NT2/D1 (cell line): ENCODE data around the gene DOCK7.
A peak's percentile ranks its signal among the peaks of the same experiment; 100 is the strongest.

ENCODE experiments used
- DNase-seq: peaks from one replicate; pipeline ENCODE4 v3.0.0-alpha.2; 2011; ENCODE audit warnings: low read depth, low spot score
- H3K27me3 ChIP-seq: 2 replicates; pipeline ENCODE4 v1.6.0; 2011; ENCODE audit warnings: mild to moderate bottlenecking; ENCODE audit not compliant: insufficient read length, insufficient read depth
- H3K36me3 ChIP-seq: 2 replicates; pipeline ENCODE4 v1.6.1; 2011; ENCODE audit warnings: mild to moderate bottlenecking, low read length, mixed read lengths; ENCODE audit not compliant: insufficient read depth, insufficient read length
- H3K4me1 ChIP-seq: 2 replicates; pipeline ENCODE4 v1.5.1; 2011; ENCODE audit not compliant: insufficient read depth, insufficient read length
- H3K4me3 ChIP-seq: 2 replicates; pipeline ENCODE4 v1.5.1; 2011; ENCODE audit warnings: low read depth; ENCODE audit not compliant: insufficient read length
- H3K9ac ChIP-seq: 2 replicates; pipeline ENCODE4 v1.6.0; 2011; ENCODE audit warnings: low read depth; ENCODE audit not compliant: insufficient read length
- H3K9me3 ChIP-seq: 2 replicates; pipeline ENCODE4 v1.5.1; 2011; ENCODE audit warnings: mild to moderate bottlenecking, low read length; ENCODE audit not compliant: insufficient read depth
- SUZ12 ChIP-seq: IDR thresholded peaks from 2 replicates; pipeline ENCODE4 v1.6.1; 2011; ENCODE audit not compliant: insufficient read length, insufficient read depth; ENCODE audit errors: extremely low read depth
- YY1 ChIP-seq: IDR thresholded peaks from 2 replicates; pipeline ENCODE4 v1.6.1; 2011; ENCODE audit not compliant: insufficient read length, insufficient read depth
- ZNF274 ChIP-seq: IDR thresholded peaks from 2 replicates; pipeline ENCODE4 v1.6.1; 2011; ENCODE audit warnings: mild to moderate bottlenecking, low read depth, low read length

Gene DOCK7

GRCh38 chr1:62687903-62688686, at the start of gene DOCK7:
TSS of gene DOCK7 (minus strand) at chr1:62688386. CDS start at chr1:62688264, 122 bp downstream.
- H3K36me3 ChIP-seq, result peaks cover 11% of the 10 kb centered on the region
- no peaks in the 10 kb centered on the region for H3K9me3 ChIP-seq
- DNase-seq, result peak; percentile 91
- H3K4me1 ChIP-seq, result peaks cover 4% of the 10 kb centered on the region
- no peak for TF ChIP-seq YY1
- no peak for TF ChIP-seq SUZ12
- TF ChIP-seq ZNF274, result no peak
- no peaks in the 10 kb centered on the region for H3K27me3 ChIP-seq
- H3K4me3 ChIP-seq, result peak within 1 kb of the TSS; percentile 73
- H3K9ac ChIP-seq, result peak within 1 kb of the TSS; percentile 89

- no peak for DNase-seq
- Histone ChIP-seq H3K9me3 (no peaks in the 10 kb centered on the region), H3K4me3 (no peak overlapping the region), H3K4me1 (no peaks in the 10 kb centered on the region), H3K27me3 (no peaks in the 10 kb centered on the region), H3K36me3 (no peaks in the 10 kb centered on the region), H3K9ac (no peak overlapping the region)
- TF ChIP-seq YY1, result no peak
- no peak for TF ChIP-seq SUZ12
- no peak for TF ChIP-seq ZNF274
Measured at GRCh38 chr1:62735491-62736171, 47.4 kb upstream of the DOCK7 start.

GRCh38 chr1:62732331-62732730, 44.1 kb upstream of the DOCK7 start:
- Histone ChIP-seq H3K9me3 (no peaks in the 10 kb centered on the region), H3K9ac (no peak overlapping the region), H3K27me3 (no peaks in the 10 kb centered on the region), H3K4me1 (no peaks in the 10 kb centered on the region), H3K36me3 (no peaks in the 10 kb centered on the region), H3K4me3 (no peak overlapping the region)
- DNase-seq, result no peak
- TF ChIP-seq ZNF274, result no peak
- no peak for TF ChIP-seq SUZ12
- TF ChIP-seq YY1, result no peak

GRCh38 chr1:62728963-62729362, 40.8 kb upstream of the DOCK7 start:
- H3K9ac ChIP-seq, result no peak overlapping the region
- no peak overlapping the region for H3K4me3 ChIP-seq
- TF ChIP-seq YY1, result no peak
- no peak for TF ChIP-seq ZNF274
- no peak for TF ChIP-seq SUZ12
- H3K36me3 ChIP-seq, result no peaks in the 10 kb centered on the region
- no peak for DNase-seq
- no peaks in the 10 kb centered on the region for H3K4me1 ChIP-seq
- H3K9me3 ChIP-seq, result no peaks in the 10 kb centered on the region
- H3K27me3 ChIP-seq, result no peaks in the 10 kb centered on the region

- Histone ChIP-seq H3K9me3 (no peaks in the 10 kb centered on the region), H3K36me3 (no peaks in the 10 kb centered on the region), H3K27me3 (no peaks in the 10 kb centered on the region), H3K9ac (no peak overlapping the region), H3K4me3 (no peak overlapping the region), H3K4me1 (no peaks in the 10 kb centered on the region)
- DNase-seq, result no peak
- TF ChIP-seq YY1, result no peak
- no peak for TF ChIP-seq ZNF274
- TF ChIP-seq SUZ12, result no peak
Measured at GRCh38 chr1:62727656-62728407, 39.6 kb upstream of the DOCK7 start.

- TF ChIP-seq SUZ12 (no peak), ZNF274 (no peak), YY1 (no peak)
- no peaks in the 10 kb centered on the region for H3K27me3 ChIP-seq
- no peak overlapping the region for H3K9ac ChIP-seq
- no peak overlapping the region for H3K4me3 ChIP-seq
- peaks cover under 1% of the 10 kb centered on the region for H3K4me1 ChIP-seq
- DNase-seq, result no peak
- no peaks in the 10 kb centered on the region for H3K36me3 ChIP-seq
- H3K9me3 ChIP-seq, result no peaks in the 10 kb centered on the region
Measured at GRCh38 chr1:62726011-62726442, 37.8 kb upstream of the DOCK7 start.

- Histone ChIP-seq H3K9me3 (no peaks in the 10 kb centered on the region), H3K27me3 (no peaks in the 10 kb centered on the region), H3K36me3 (no peaks in the 10 kb centered on the region), H3K9ac (no peak overlapping the region), H3K4me3 (no peak overlapping the region), H3K4me1 (peaks cover 4% of the 10 kb centered on the region)
- no peak for TF ChIP-seq ZNF274
- TF ChIP-seq SUZ12, result no peak
- TF ChIP-seq YY1, result no peak
- no peak for DNase-seq
Measured at GRCh38 chr1:62725255-62725654, 37.1 kb upstream of the DOCK7 start.
